Caco-2 (cell line): ENCODE results near the gene SIGLEC9. TPM values are rescaled to one million over a fixed set of nuclear protein-coding genes. Genes with fewer than 3 reads are reported as not detected.

Experiments
- BruUV-seq: library from RNA; stranded (reverse); fragments of 400-500 nt; replicated peaks from 2 replicates; lab custom pipeline; 2021; lab: Mats Ljungman, UMichigan
- CTCF ChIA-PET: fragments of 300-600 bp; sonication (Branson Sonifier 250); formaldehyde crosslinking; loops from one replicate; lab custom pipeline; 2022; ENCODE audit warnings: antibody characterized with exemption; lab: Charles Lee
- POLR2A ChIA-PET: fragments of 300-600 bp; sonication (Branson Sonifier 250); formaldehyde crosslinking; loops from one replicate; lab custom pipeline; 2022; ENCODE audit warnings: antibody characterized with exemption; lab: Charles Lee
- DNase-seq, 2 experiments: peaks; one replicate each; pipeline versions ENCODE4 v3.0.0 to v3.0.0-alpha.2; 2020 to 2022
- H3K27me3 ChIP-seq: replicated peaks from 2 replicates; pipeline ENCODE4 v1.6.0; 2011; ENCODE audit warnings: low read length; ENCODE audit not compliant: control insufficient read depth, insufficient read depth
- H3K36me3 ChIP-seq: 2 replicates; pipeline ENCODE4 v1.5.1; 2011; ENCODE audit warnings: low read length; ENCODE audit not compliant: control insufficient read depth, insufficient read depth
- H3K4me1 ChIP-seq: fragments of 250-450 bp; sonication (Bioruptor Pico); 2 replicates; pipeline ENCODE4 v1.5.1; 2020; ENCODE audit warnings: mild to moderate bottlenecking
- H3K4me3 ChIP-seq: 2 replicates; pipeline ENCODE4 v1.5.1; 2011; ENCODE audit warnings: low read depth, mild to moderate bottlenecking, control low read depth, low read length
- H3K9me3 ChIP-seq: fragments of 250-450 bp; sonication (Bioruptor Pico); 2 replicates; pipeline ENCODE4 v1.5.1; 2020; ENCODE audit warnings: mild to moderate bottlenecking, moderate library complexity
- H3K27ac Mint-ChIP-seq: one replicate; pipeline ENCODE4 v1.8.0; 2022; ENCODE audit warnings: mixed read lengths; ENCODE audit not compliant: unreplicated experiment
- H3K27me3 Mint-ChIP-seq: one replicate; pipeline ENCODE4 v1.8.0; 2022; ENCODE audit warnings: mixed read lengths; ENCODE audit not compliant: insufficient read depth, unreplicated experiment
- H3K36me3 Mint-ChIP-seq: one replicate; pipeline ENCODE4 v1.8.0; 2022; ENCODE audit warnings: mild to moderate bottlenecking, mixed read lengths; ENCODE audit not compliant: insufficient read depth, unreplicated experiment
- H3K4me1 Mint-ChIP-seq: one replicate; pipeline ENCODE4 v1.8.0; 2022; ENCODE audit warnings: low read depth, mixed read lengths; ENCODE audit not compliant: unreplicated experiment
- H3K4me3 Mint-ChIP-seq: one replicate; pipeline ENCODE4 v1.8.0; 2022; ENCODE audit warnings: mild to moderate bottlenecking, moderate library complexity, mixed read lengths; ENCODE audit not compliant: unreplicated experiment
- H3K9me3 Mint-ChIP-seq: one replicate; pipeline ENCODE4 v1.8.0; 2022; ENCODE audit warnings: mixed read lengths; ENCODE audit not compliant: unreplicated experiment
- CTCF ChIP-seq, 2 experiments: fragments of 200-600 bp in 1 of 2; IDR thresholded peaks; 1 replicate in 1 of 2; 2 replicates in 1 of 2; pipeline versions ENCODE4 v1.5.1 to v1.8.0; 2011 to 2022; ENCODE audit warnings: antibody characterized with exemption in 1 of 2, control low read depth in 1 of 2, inconsistent platforms in 1 of 2, low read depth in 1 of 2, low read length in 1 of 2, mild to moderate bottlenecking in 1 of 2, moderate library complexity in 1 of 2; ENCODE audit not compliant: insufficient read depth in 1 of 2, severe bottlenecking in 1 of 2, unreplicated experiment in 1 of 2
- intact Hi-C: fragments of 100-400 bp; cut with micrococcal nuclease; formaldehyde crosslinking; loops from one replicate; pipeline ENCODE4 v1.10.0; 2022; ENCODE audit not compliant: unreplicated experiment
- total RNA-seq: library from RNA; stranded (reverse); gene quantifications from 2 replicates; pipeline ENCODE4 v1.2.3, GENCODE V29; 2022

Gene SIGLEC9
- total RNA-seq, 1 experiment from 2014 or later: not detected

GRCh38 chr19:51107406-51108065 is 17.2 kb upstream of the SIGLEC9 start:
- Mint-ChIP-seq H3K27me3 (no peaks in the 10 kb centered on the region), H3K4me1 (peaks cover 9% of the 10 kb centered on the region), H3K9me3 (no peaks in the 10 kb centered on the region), H3K4me3 (peak overlapping the region; percentile 96), H3K27ac (peak overlapping the region; percentile 98), H3K36me3 (peaks cover 40% of the 10 kb centered on the region)
- Histone ChIP-seq H3K9me3 (no peaks in the 10 kb centered on the region), H3K27me3 (no peaks in the 10 kb centered on the region), H3K36me3 (no peaks in the 10 kb centered on the region), H3K4me1 (no peaks in the 10 kb centered on the region), H3K4me3 (peak overlapping the region; percentile 88)
- ChIA-PET CTCF (no interaction called here), POLR2A (interaction anchor here (0.6 kb wide), 2 partner anchors 46 to 75 kb away, joined by 3 read pairs; no protein-coding TSS in a partner anchor)
- TSS peak; percentile 56 for BruUV-seq
- no peak for DNase-seq
- intact Hi-C loops: loop anchor here (1.0 kb wide), 2 partner anchors 62 to 302 kb away; no protein-coding TSS in a partner anchor
- TF ChIP-seq CTCF (IDR thresholded peaks at IDR 0.05; ENCODE audit: insufficient read depth in 1 of 2, low read depth in 1 of 2, low read length in 1 of 2, severe bottlenecking in 1 of 2, unreplicated experiment in 1 of 2): no peak

- H3K4me1 ChIP-seq: no peaks in the 10 kb centered on the region
- H3K4me3 Mint-ChIP-seq: peak within 1 kb of the TSS; percentile 96
- no peaks in the 10 kb centered on the region for H3K9me3 ChIP-seq
- peak within 1 kb of the TSS; percentile 88 for H3K4me3 ChIP-seq
- DNase-seq: peak; percentile 99
- no TSS peak for BruUV-seq
- no peaks in the 10 kb centered on the region for H3K27me3 Mint-ChIP-seq
- H3K36me3 ChIP-seq: no peaks in the 10 kb centered on the region
- intact Hi-C loops: loop anchor here (1.0 kb wide), 2 partner anchors 61 to 303 kb away; no protein-coding TSS in a partner anchor
- no peaks in the 10 kb centered on the region for H3K27me3 ChIP-seq
- peaks cover 9% of the 10 kb centered on the region for H3K4me1 Mint-ChIP-seq
- H3K36me3 Mint-ChIP-seq: peaks cover 38% of the 10 kb centered on the region
- no peaks in the 10 kb centered on the region for H3K9me3 Mint-ChIP-seq
- CTCF ChIA-PET: no interaction called here
- no peak for TF ChIP-seq CTCF (IDR thresholded peaks at IDR 0.05; ENCODE audit: insufficient read depth in 1 of 2, low read depth in 1 of 2, low read length in 1 of 2, severe bottlenecking in 1 of 2, unreplicated experiment in 1 of 2)
- POLR2A ChIA-PET: interaction anchor here (0.5 to 0.6 kb wide), 3 partner anchors 45 to 709 kb away, joined by 3 read pairs; no protein-coding TSS in a partner anchor
- H3K27ac Mint-ChIP-seq: peak within 1 kb of the TSS; percentile 98
Measured at GRCh38 chr19:51108066-51108804, 16.5 kb upstream of the SIGLEC9 start, which contains the start of gene CTU1. CTU1 (minus strand) TSS chr19:51108409; CDS start chr19:51104569, 3,840 bp downstream.

- BruUV-seq: no TSS peak
- peak overlapping the region; percentile 53 for H3K4me3 ChIP-seq
- ChIA-PET POLR2A (interaction anchor here (0.5 kb wide), 1 partner anchor 709 kb away, joined by 3 read pairs; no protein-coding TSS in a partner anchor), CTCF (no interaction called here)
- H3K4me1 ChIP-seq: no peaks in the 10 kb centered on the region
- no peaks in the 10 kb centered on the region for H3K27me3 ChIP-seq
- Mint-ChIP-seq H3K4me3 (peak overlapping the region; percentile 96), H3K9me3 (no peaks in the 10 kb centered on the region), H3K27me3 (no peaks in the 10 kb centered on the region), H3K36me3 (peaks cover 33% of the 10 kb centered on the region), H3K27ac (peak overlapping the region; percentile 98), H3K4me1 (peaks cover 9% of the 10 kb centered on the region)
- no peak for DNase-seq
- intact Hi-C loops: loop anchor here (1.0 kb wide), 2 partner anchors 61 to 303 kb away; no protein-coding TSS in a partner anchor
- H3K36me3 ChIP-seq: no peaks in the 10 kb centered on the region
- no peak for TF ChIP-seq CTCF (IDR thresholded peaks at IDR 0.05; ENCODE audit: insufficient read depth in 1 of 2, low read depth in 1 of 2, low read length in 1 of 2, severe bottlenecking in 1 of 2, unreplicated experiment in 1 of 2)
- no peaks in the 10 kb centered on the region for H3K9me3 ChIP-seq
Measured at GRCh38 chr19:51108805-51109146, 15.9 kb upstream of the SIGLEC9 start.
